IMR-90 (cell line): ENCODE data around the gene FOXL1. TPM values are rescaled to one million over a fixed set of nuclear protein-coding genes. Genes with fewer than 3 reads are reported as not detected.

Source experiments
- ATAC-seq: fragments of 200-7000 bp; cut with Tn5 transposase; 2 replicates; pipeline ENCODE4 v1.9.1; 2020; ENCODE audit warnings: low read depth, mild to moderate bottlenecking, moderate library complexity
- BruUV-seq: library from RNA; stranded (reverse); fragments of 400-500 nt; replicated peaks from 2 replicates; lab custom pipeline; 2021; lab: Mats Ljungman, UMichigan
- CTCF ChIA-PET: fragments of 300-600 bp; formaldehyde crosslinking; extraction: SDS; loops from one replicate; lab custom pipeline; 2021; ENCODE audit warnings: antibody characterized with exemption; lab: Yijun Ruan, JAX
- POLR2A ChIA-PET: fragments of 300-600 bp; sonication (Branson Sonifier 250); formaldehyde crosslinking; loops from one replicate; lab custom pipeline; 2022; ENCODE audit warnings: antibody characterized with exemption; ENCODE audit not compliant: unreplicated experiment; lab: Charles Lee
- DNase-seq: peaks from one replicate; pipeline ENCODE4 v3.0.0; 2013
- H2AFZ ChIP-seq: replicated peaks from 2 replicates; pipeline ENCODE3; 2013; ENCODE audit warnings: low read length, mild to moderate bottlenecking; ENCODE audit not compliant: poor library complexity
- H2AK5ac ChIP-seq: 2 replicates; pipeline ENCODE4 v1.6.1; 2013; ENCODE audit warnings: low read depth, low read length, inconsistent platforms
- H2AK9ac ChIP-seq: replicated peaks from 2 replicates; pipeline ENCODE3; 2013; ENCODE audit warnings: mild to moderate bottlenecking, low read depth, low read length, moderate library complexity; ENCODE audit not compliant: poor library complexity
- H2BK120ac ChIP-seq: 2 replicates; pipeline ENCODE4 v1.6.1; 2013; ENCODE audit warnings: low read depth, low read length, inconsistent platforms
- H2BK15ac ChIP-seq: 3 replicates; pipeline ENCODE4 v1.6.1; 2013; ENCODE audit warnings: low read depth, low read length, inconsistent platforms
- H2BK20ac ChIP-seq: 2 replicates; pipeline ENCODE4 v1.6.1; 2013; ENCODE audit warnings: low read depth, mild to moderate bottlenecking, inconsistent platforms, low read length, moderate library complexity
- H2BK5ac ChIP-seq: 2 replicates; pipeline ENCODE4 v1.6.1; 2013; ENCODE audit warnings: mild to moderate bottlenecking, low read depth, low read length, inconsistent platforms; ENCODE audit not compliant: poor library complexity, severe bottlenecking
- H3K14ac ChIP-seq: replicated peaks from 2 replicates; pipeline ENCODE4 v1.6.1; 2013; ENCODE audit warnings: low read depth, low read length, inconsistent platforms
- H3K18ac ChIP-seq: 2 replicates; pipeline ENCODE4 v1.6.1; 2013; ENCODE audit warnings: low read depth, low read length, control low read depth
- H3K23ac ChIP-seq: 2 replicates; pipeline ENCODE4 v1.6.1; 2013; ENCODE audit warnings: low read depth, low read length, inconsistent platforms
- H3K27ac ChIP-seq: 2 replicates; pipeline ENCODE4 v1.5.1; 2013; ENCODE audit warnings: mild to moderate bottlenecking, control low read depth, low read length; ENCODE audit not compliant: insufficient read depth
- H3K27me3 ChIP-seq: 2 replicates; pipeline ENCODE4 v1.6.1; 2013; ENCODE audit warnings: low read length; ENCODE audit not compliant: control insufficient read depth, insufficient read depth
- H3K36me3 ChIP-seq: 2 replicates; pipeline ENCODE4 v1.6.1; 2013; ENCODE audit warnings: low read length, mixed read lengths; ENCODE audit not compliant: control insufficient read depth, insufficient read depth
- H3K4ac ChIP-seq: 2 replicates; pipeline ENCODE4 v1.6.1; 2013; ENCODE audit warnings: low read depth, low read length, inconsistent platforms
- H3K4me1 ChIP-seq: 2 replicates; pipeline ENCODE4 v1.6.1; 2013; ENCODE audit warnings: low read length, mixed read lengths; ENCODE audit not compliant: control insufficient read depth, insufficient read depth
- H3K4me2 ChIP-seq: 2 replicates; pipeline ENCODE4 v1.6.1; 2013; ENCODE audit warnings: low read depth, mild to moderate bottlenecking, control low read depth, low read length, moderate library complexity
- H3K4me3 ChIP-seq: 2 replicates; pipeline ENCODE4 v1.5.1; 2013; ENCODE audit warnings: low read depth, mild to moderate bottlenecking, control low read depth, low read length, moderate library complexity; ENCODE audit not compliant: insufficient read depth
- H3K56ac ChIP-seq: 2 replicates; pipeline ENCODE4 v1.6.1; 2013; ENCODE audit warnings: low read length, inconsistent platforms; ENCODE audit not compliant: insufficient read depth; ENCODE audit errors: extremely low read depth
- H3K79me1 ChIP-seq, 2 experiments: 2 replicates each; pipeline ENCODE4 v1.6.1; 2013; ENCODE audit warnings: low read length in 2 of 2, inconsistent platforms in 1 of 2, low read depth in 1 of 2
- H3K9ac ChIP-seq: 2 replicates; pipeline ENCODE4 v1.6.1; 2013; ENCODE audit warnings: low read depth, low read length, control low read depth
- H3K9me1 ChIP-seq: 2 replicates; pipeline ENCODE4 v1.6.1; 2013; ENCODE audit warnings: low read length, inconsistent platforms; ENCODE audit not compliant: insufficient read depth
- H3K9me3 ChIP-seq: 2 replicates; pipeline ENCODE4 v1.6.1; 2013; ENCODE audit warnings: low read length; ENCODE audit not compliant: control insufficient read depth, insufficient read depth
- H4K20me1 ChIP-seq: 2 replicates; pipeline ENCODE4 v1.6.1; 2013; ENCODE audit warnings: low read length, inconsistent platforms; ENCODE audit not compliant: insufficient read depth
- H4K5ac ChIP-seq: 2 replicates; pipeline ENCODE4 v1.6.1; 2013; ENCODE audit warnings: mild to moderate bottlenecking, low read depth, low read length, control low read depth
- H4K8ac ChIP-seq, 2 experiments: 2 replicates each; pipeline ENCODE4 v1.6.1; 2013; ENCODE audit warnings: low read depth in 2 of 2, low read length in 2 of 2, control low read depth in 1 of 2, inconsistent platforms in 1 of 2
- H4K91ac ChIP-seq: 2 replicates; pipeline ENCODE4 v1.6.1; 2013; ENCODE audit warnings: low read depth, low read length, inconsistent platforms; ENCODE audit not compliant: insufficient read depth
- CEBPB ChIP-seq: IDR thresholded peaks from 2 replicates; pipeline ENCODE4 v1.6.1; 2012; ENCODE audit warnings: low read depth, low read length, improper control_type of control experiment
- MXI1 ChIP-seq: IDR thresholded peaks from 2 replicates; pipeline ENCODE4 v1.6.1; 2012; ENCODE audit warnings: low read depth, mild to moderate bottlenecking, low read length, moderate library complexity, borderline replicate concordance
- RAD21 ChIP-seq: IDR thresholded peaks from 2 replicates; pipeline ENCODE4 v1.6.1; 2012; ENCODE audit warnings: low read length, improper control_type of control experiment
- WGBS, 2 experiments: methylation state at CpG; one replicate each; pipeline versions ENCODE4 v1.1.5 to v1.1.7; 2013; ENCODE audit warnings: missing lambda C conversion rate in 2 of 2; ENCODE audit not compliant: insufficient read length in 1 of 2; ENCODE audit errors: extremely low coverage in 2 of 2; 5-methylcytosine and 5-hydroxymethylcytosine counted together
- dilution Hi-C: fragments of 300-500 bp; cut with HindIII; formaldehyde crosslinking; loops from one replicate; pipeline ENCODE4 v1.14.3; 2018; ENCODE audit warnings: low sequenced_read_pairs; ENCODE audit not compliant: unreplicated experiment
- in situ Hi-C: fragments of 300-500 bp; cut with MboI; formaldehyde crosslinking; loops from 3 replicates; pipeline ENCODE4 v1.14.3; 2019; ENCODE audit warnings: low sequenced_read_pairs, inconsistent platforms, mixed read lengths
- intact Hi-C: fragments of 100-400 bp; cut with micrococcal nuclease; formaldehyde crosslinking; loops from 2 replicates; pipeline ENCODE4 v1.10.0; 2022
- polyA plus RNA-seq, 3 experiments: library from polyadenylated mRNA; depleted of rRNA; stranded (reverse); fragments of >200 nt; gene quantifications; 2 replicates each; pipeline ENCODE4 v1.2.3, GENCODE V29; 2012; ENCODE audit warnings: low replicate concordance in 1 of 3
- total RNA-seq: library from RNA; depleted of rRNA; stranded (reverse); fragments of >200 nt; gene quantifications from 2 replicates; pipeline ENCODE4 v1.2.3, GENCODE V29; 2012

FOXL1 gene
- total and polyA plus RNA-seq, 2 of the 4 experiments (the other 2 are of a cell fraction): 15.2 to 25.8 TPM

DNA sequence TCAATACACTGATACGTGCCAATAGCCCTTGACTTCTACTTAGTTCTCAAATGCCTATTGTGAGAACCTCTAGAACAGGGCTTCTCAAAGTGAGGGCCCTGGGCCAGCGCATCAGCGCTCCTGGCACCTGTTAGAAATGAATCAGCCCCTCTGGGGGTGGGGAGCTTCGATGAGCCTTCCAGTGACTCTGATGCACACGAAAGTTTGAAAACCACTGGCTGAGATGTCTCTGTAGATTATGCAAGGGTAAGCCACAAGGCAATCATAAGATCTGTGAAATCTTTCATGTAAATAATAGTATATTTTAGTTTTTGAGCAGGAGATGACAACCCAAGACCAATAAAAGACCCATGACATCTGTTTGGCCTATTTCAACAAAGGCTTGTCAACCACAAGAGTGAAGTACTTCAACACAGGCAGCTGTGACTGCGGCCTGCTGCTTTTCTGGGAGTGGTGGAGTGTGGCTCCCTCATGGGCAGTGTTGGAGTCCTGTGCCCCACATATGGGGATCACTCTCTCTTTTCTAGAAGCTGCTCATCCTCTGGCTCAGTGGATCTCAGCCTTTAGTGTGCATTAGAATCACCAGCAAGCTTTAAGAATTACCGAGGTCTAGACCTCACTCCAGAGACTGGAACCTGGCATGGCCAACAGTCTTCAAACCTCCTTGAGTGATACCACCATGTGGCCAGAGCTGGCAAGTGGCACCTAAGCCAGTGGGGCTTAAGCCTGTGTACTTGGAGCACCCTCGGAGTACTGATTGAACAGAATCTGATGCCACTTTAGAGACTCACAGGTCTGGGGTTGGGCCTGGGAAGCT lies 29.1 kb upstream of the FOXL1 start:
- H4K5ac ChIP-seq: no peak overlapping the region
- no peaks in the 10 kb centered on the region for H4K20me1 ChIP-seq
- CTCF ChIA-PET: no interaction called here
- no peak overlapping the region for H2BK5ac ChIP-seq
- H2BK120ac ChIP-seq: no peak overlapping the region
- peaks cover 13 to 37% of the 10 kb centered on the region in 2 experiments for H3K79me1 ChIP-seq
- no peak overlapping the region for H2AK5ac ChIP-seq
- ATAC-seq (no peak), DNase-seq (no peak)
- H3K4me2 ChIP-seq: no peak overlapping the region
- no peaks in the 10 kb centered on the region for H3K9me3 ChIP-seq
- no peak overlapping the region for H2BK15ac ChIP-seq
- H3K14ac ChIP-seq: no peak overlapping the region
- TF ChIP-seq MXI1 (no peak), CEBPB (no peak), RAD21 (no peak)
- H3K56ac ChIP-seq: no peak overlapping the region
- H3K18ac ChIP-seq: no peak overlapping the region
- no peak overlapping the region for H2AK9ac ChIP-seq
- in situ Hi-C loops: no loop called here
- BruUV-seq: no TSS peak
- no peak overlapping the region for H2AFZ ChIP-seq
- peaks cover 37% of the 10 kb centered on the region for H3K36me3 ChIP-seq
- POLR2A ChIA-PET: no interaction called here
- no peak overlapping the region for H3K23ac ChIP-seq
- H3K4ac ChIP-seq: no peak overlapping the region
- peaks cover 3% of the 10 kb centered on the region; the same call in 1 of the 2 replicates for H3K4me1 ChIP-seq
- no peak overlapping the region for H4K8ac ChIP-seq
- no peak overlapping the region for H4K91ac ChIP-seq
- dilution Hi-C loops: no loop called here
- intact Hi-C loops: no loop called here
- 80% methylated on average over 2 of the region's 8 CpGs; no CpG with 5 or more reads in 1 of the 2 experiments for WGBS, 2 experiments
- H2BK20ac ChIP-seq: no peak overlapping the region
- H3K9me1 ChIP-seq: no peaks in the 10 kb centered on the region
- H3K27ac ChIP-seq: no peak overlapping the region
- no peak overlapping the region for H3K4me3 ChIP-seq
- H3K27me3 ChIP-seq: no peaks in the 10 kb centered on the region
- H3K9ac ChIP-seq: no peak overlapping the region
